CD4-positive, alpha-beta T cell treated with Interleukin-4 for 1 hour (primary cell): ENCODE data around the gene ERF.

Source experiments
- DNase-seq, 2 donors: peaks; one replicate each; pipeline ENCODE4 v3.0.0-alpha.2; 2020 to 2022

The ERF gene

DNA sequence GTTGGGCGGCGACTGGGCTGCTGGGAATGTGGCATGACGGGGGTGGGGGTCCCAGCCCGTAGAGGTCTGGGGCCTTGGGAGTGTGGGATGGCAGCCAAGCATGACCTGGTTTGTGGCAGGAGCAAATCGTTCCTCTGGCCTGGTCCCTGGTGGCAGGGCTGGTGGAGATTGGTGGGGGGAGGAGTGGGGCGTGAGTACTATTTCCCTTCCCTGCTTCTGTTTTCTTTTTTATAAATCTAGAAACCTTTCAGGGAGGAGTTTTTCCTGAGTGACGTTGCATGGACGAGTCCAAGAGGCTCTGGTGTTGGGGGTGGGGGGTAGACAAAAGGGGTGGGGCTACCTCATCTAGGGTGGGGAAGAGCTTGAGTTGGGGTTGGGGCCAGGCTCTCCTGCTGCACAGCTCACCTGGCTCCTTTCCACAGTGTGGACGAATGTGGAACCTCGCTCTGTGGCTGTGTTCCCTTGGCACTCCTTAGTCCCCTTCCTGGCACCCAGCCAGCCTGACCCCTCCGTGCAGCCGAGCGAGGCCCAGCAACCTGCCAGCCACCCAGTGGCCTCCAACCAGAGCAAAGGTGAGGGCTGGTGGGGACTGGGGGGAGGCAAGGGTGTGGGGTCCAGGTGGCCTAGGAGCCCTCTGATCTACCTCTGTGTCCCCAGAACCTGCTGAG lies 31.6 kb upstream of the ERF start:
- DNase-seq, result no peak

DNA sequence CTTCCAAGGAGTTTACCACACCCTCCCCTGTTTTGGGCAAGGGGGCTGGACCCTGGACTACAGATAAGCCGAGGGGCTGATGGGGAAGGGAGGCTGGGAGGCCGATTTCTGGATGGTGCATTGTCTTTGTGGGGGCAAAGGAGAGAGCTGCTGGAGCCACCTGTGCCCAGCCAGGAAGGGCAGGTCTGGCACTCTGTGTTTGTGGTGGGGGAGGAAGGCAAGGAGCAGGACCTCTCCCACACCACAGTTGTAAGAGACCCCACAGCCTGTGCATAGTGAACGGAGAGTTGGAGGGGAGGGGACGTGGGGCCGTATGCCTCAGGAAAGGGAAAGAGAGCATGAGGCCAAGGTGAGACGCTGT lies 31.0 kb upstream of the ERF start:
- DNase-seq, result no peak

GRCh38 chr19:42285541-42285941 lies 30.6 kb upstream of the ERF start:
- no peak for DNase-seq

DNA sequence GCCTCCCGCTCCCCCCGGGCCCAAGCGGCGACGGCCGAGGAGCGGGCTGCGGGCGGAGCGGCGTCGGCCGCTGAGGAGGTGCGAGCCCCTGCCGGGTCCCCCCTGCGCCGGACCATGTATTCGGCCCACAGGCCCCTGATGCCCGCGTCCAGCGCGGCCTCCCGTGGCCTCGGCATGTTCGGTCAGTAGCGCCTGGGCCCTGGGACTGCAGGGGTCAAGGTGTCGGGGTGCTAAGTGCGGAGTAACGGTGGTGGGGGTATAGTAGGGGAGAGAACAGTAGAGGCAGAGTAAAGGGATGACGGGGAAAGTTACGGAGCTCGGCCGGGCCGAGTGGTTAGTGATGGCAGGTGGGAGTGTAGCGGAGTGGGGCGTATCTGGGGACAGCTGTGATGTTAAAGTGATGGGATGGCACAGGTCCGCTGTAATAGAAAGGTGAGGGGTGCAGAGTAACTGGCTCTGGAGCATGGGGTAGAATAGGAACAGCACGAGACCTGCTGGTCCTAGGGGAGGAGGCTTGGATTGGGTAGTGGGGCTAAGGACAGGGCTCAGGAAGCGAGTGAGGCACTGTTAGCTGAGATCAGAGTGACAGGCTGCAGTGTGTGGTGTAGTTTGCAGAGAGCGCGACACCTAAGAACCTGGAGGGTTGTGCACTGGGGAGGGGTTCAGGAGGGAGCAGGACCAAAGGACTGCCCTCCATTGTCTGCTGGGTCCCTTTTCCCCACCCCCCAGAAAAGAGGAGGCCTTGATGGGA lies 29.8 kb upstream of the ERF start:
- DNase-seq, result no peak

GRCh38 chr19:42284066-42284501 lies 29.2 kb upstream of the ERF start:
- DNase-seq, result peak; percentile 88 to 92

DNA sequence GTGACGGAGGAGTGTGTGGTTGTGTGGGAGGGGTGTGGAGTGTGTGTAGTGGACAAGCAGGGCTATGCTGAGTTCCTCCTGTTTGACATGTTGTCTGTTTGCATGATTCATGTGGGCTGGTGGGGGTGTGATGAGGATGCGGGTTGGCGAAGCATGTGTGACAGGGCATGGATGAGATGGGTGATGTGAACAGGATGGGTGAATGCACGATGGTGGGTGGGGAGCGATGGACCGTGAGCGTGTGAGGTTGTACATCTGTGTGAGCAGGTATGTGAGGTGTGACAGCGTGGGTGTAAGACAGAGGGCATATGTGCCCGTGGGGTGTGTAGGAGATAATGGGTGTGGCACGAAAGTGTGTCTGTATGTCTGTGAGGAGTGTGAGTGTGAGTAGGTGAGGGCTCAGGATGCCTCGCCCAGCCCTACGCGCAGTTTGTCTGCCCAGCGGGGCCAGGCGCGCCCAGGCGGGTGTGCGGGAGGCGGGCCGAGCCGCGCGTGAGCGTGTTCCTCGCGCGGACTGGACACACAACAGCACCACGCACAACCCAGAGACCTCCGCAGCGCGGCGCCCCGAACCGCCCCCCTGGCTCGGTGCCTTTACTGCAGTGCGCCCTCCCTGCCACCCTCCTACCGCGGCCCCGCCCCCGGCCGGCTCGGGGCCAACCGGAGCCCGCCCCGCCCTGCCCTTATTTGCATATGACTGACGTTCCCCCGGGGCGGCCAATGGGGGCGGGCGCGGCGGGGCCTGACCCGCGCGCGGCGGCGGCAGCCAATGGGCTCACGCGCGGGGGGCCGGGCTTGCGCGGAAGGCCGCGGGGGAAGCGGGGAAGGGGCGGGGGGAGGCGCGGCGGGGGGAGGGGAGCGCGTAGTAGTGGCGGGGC lies 28.5 kb upstream of the ERF start:
- peak; percentile 96 for DNase-seq

DNA sequence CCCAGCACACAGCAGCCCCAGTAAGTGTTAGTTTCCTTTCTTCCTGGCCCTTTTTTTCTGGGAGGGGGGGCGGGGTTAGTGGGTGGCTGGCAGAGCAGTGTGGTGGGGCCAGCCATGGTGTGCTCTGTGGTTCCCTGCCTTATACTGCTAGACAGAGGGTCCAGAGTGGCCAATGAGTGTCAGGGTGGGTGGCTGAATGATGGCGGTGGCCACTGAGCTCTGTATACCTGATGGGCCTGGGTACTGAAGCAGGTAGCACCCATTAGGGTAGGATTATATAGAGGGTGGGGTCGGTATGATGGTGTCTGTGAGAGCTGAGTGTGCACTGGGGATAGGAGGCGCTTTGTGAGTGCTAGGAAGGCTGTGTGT lies 27.9 kb upstream of the ERF start:
- no peak for DNase-seq

- DNase-seq, result no peak
Observed at GRCh38 chr19:42281827-42282762, 27.2 kb upstream of the ERF start.

GRCh38 chr19:42281146-42281826 lies 26.4 kb upstream of the ERF start:
- DNase-seq, result peak in 1 of 2 donors; percentile 43

- no peak for DNase-seq
Observed at GRCh38 chr19:42280815-42281145, 25.9 kb upstream of the ERF start.

- DNase-seq, result peak; percentile 90 to 91
Observed at GRCh38 chr19:42279902-42280814, 25.2 kb upstream of the ERF start.

DNA sequence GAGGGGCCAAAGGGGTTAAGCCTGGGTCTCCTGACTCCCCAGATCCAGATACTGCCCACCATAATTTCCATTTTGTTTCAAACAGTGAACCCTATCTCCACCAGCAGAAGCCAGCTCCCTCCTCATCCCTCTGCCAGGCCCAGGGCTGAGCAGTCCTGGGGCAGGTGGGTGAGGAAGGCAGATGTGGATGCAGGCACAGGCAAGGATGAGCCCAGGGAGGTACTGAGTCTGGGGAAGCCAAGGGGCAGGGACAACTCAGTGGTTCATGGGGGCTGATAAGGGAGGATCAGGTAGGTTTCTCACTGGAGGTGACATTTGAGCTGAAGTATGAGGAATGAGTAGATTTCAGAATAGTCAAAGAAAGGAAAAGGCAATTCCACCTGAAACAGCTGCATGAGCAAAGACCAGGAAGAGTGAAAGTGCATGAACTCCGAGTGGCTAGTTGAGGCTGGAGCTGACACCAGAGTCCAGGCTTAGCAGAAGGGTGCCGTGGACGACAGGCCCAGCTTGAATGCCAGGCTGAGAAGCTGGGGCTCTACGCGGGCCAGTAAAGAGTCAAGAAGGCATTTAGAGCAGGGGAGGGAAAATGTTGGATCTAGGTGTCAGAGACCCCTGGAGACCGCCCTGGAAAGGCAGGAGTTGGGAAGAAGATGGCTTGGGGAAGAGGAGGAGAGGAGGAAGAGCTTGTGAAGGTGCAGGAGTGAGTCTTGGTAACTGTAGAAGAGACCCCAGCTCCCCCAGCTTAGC lies 24.4 kb upstream of the ERF start:
- no peak for DNase-seq

- no peak for DNase-seq
Observed at GRCh38 chr19:42278452-42279154, 23.7 kb upstream of the ERF start.

GRCh38 chr19:42277821-42278451 lies 23.0 kb upstream of the ERF start:
- DNase-seq, result no peak

DNA sequence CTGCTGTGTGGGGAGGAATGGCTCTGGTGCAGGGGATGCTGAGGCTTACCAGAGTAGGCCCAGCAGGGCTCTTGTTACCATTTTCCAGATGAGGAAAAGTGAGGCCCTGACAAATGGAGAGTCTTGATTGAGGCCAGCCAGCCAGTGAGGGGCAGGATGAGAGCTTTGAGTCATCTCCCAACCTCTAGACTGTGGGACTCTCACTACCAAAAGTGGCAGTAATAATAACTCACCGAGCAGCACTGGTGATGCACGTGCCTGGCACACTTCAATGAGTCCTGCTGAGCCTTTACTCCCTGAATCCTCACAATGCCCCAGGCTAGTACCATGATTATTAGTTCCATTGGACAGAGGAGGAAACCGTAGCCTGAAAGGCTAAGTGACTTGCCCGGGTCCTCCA lies 21.9 kb upstream of the ERF start:
- no peak for DNase-seq

- no peak for DNase-seq
Observed at GRCh38 chr19:42276284-42276683, 21.4 kb upstream of the ERF start.

GRCh38 chr19:42275517-42275916 lies 20.6 kb upstream of the ERF start:
- no peak for DNase-seq

GRCh38 chr19:42275103-42275502 lies 20.2 kb upstream of the ERF start:
- DNase-seq, result no peak

DNA sequence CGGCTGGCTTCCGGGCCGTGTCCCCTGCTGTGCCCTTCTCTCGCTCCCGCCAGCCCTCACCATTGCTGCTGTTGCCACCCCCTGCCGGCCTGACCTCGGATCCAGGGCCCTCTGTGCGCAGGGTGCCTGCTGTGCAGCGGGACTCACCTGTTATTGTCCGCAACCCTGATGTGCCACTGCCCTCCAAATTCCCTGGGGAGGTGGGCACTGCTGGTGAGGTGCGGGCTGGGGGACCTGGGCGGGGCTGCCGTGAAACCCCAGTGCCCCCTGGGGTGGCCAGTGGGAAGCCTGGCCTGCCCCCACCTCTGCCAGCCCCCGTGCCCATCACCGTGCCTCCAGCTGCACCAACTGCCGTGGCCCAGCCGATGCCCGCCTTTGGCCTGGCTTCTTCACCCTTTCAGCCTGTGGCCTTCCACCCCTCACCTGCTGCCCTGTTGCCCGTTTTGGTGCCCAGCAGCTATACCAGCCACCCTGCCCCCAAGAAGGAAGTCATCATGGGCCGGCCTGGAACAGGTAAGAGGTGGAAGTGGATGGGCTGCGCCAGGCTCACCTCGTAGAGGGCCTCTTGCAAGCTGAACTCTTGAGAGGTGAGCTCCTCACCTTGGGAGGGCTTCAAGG lies 19.2 kb upstream of the ERF start:
- DNase-seq, result no peak
